DOHH2 (cell line): ENCODE results near the gene MYZAP.

Experiments
- H3F3A ChIP-seq: fragments of 200-600 bp; sonication (generic), shearing (Covaris generic); 2 replicates; pipeline ENCODE4 v1.6.0; 2016; ENCODE audit warnings: antibody characterized with exemption, mild to moderate bottlenecking; ENCODE audit not compliant: control insufficient read depth, insufficient read depth
- H3K27ac ChIP-seq: fragments of 200-600 bp; sonication (generic); 2 replicates; pipeline ENCODE4 v1.5.1; 2014; ENCODE audit warnings: low read depth, mild to moderate bottlenecking, low read length, moderate library complexity
- H3K27me3 ChIP-seq: fragments of 200-600 bp; sonication (generic); 2 replicates; pipeline ENCODE4 v1.6.1; 2014; ENCODE audit warnings: mild to moderate bottlenecking, low read length, mixed read lengths; ENCODE audit not compliant: control insufficient read depth
- H3K36me3 ChIP-seq: fragments of 200-600 bp; sonication (generic); 2 replicates; pipeline ENCODE4 v1.6.1; 2014; ENCODE audit warnings: mild to moderate bottlenecking, low read length, moderate library complexity, mixed read lengths; ENCODE audit not compliant: control insufficient read depth
- H3K4me1 ChIP-seq: fragments of 200-600 bp; sonication (generic); 2 replicates; pipeline ENCODE4 v1.6.1; 2014; ENCODE audit warnings: mild to moderate bottlenecking, low read length, mixed read lengths; ENCODE audit not compliant: control insufficient read depth
- H3K4me2 ChIP-seq: fragments of 200-600 bp; sonication (generic); 2 replicates; pipeline ENCODE4 v1.6.0; 2014; ENCODE audit warnings: mild to moderate bottlenecking, low read length, moderate library complexity
- H3K4me3 ChIP-seq: fragments of 200-600 bp; sonication (generic); 2 replicates; pipeline ENCODE4 v1.5.1; 2014; ENCODE audit warnings: mild to moderate bottlenecking, low read length, mixed read lengths
- H3K79me2 ChIP-seq: fragments of 200-600 bp; sonication (generic); 2 replicates; pipeline ENCODE4 v1.6.1; 2014; ENCODE audit warnings: mild to moderate bottlenecking, low read length, mixed read lengths; ENCODE audit not compliant: control insufficient read depth
- H3K9me2 ChIP-seq: fragments of 200-600 bp; sonication (generic); replicated peaks from 2 replicates; pipeline ENCODE4 v1.6.1; 2014; ENCODE audit warnings: mild to moderate bottlenecking, low read length, mixed read lengths; ENCODE audit not compliant: control insufficient read depth
- H3K9me3 ChIP-seq: fragments of 200-600 bp; sonication (generic); 2 replicates; pipeline ENCODE4 v1.6.1; 2014; ENCODE audit warnings: antibody characterized with exemption, low read length, mixed read lengths; ENCODE audit not compliant: control insufficient read depth, insufficient read depth
- H4K20me1 ChIP-seq: fragments of 200-600 bp; sonication (generic); 2 replicates; pipeline ENCODE4 v1.6.0; 2014; ENCODE audit warnings: low read depth, mild to moderate bottlenecking, antibody characterized with exemption, low read length, moderate library complexity; ENCODE audit not compliant: control insufficient read depth, insufficient read depth
- EZH2phosphoT487 ChIP-seq: fragments of 200-600 bp; sonication (generic); IDR thresholded peaks from 2 replicates; pipeline ENCODE4 v1.6.1; 2017; ENCODE audit warnings: borderline replicate concordance, mild to moderate bottlenecking, antibody characterized with exemption, low read length, moderate library complexity, mixed read lengths
- TF ChIP-seq, protein P1 (sequence below): fragments of 200-600 bp; sonication (generic); IDR thresholded peaks from one replicate; pipeline ENCODE4 v1.5.1; 2014; ENCODE audit warnings: antibody characterized with exemption, mild to moderate bottlenecking, low read depth, low read length; ENCODE audit not compliant: poor library complexity, severe bottlenecking

Gene MYZAP

DNA sequence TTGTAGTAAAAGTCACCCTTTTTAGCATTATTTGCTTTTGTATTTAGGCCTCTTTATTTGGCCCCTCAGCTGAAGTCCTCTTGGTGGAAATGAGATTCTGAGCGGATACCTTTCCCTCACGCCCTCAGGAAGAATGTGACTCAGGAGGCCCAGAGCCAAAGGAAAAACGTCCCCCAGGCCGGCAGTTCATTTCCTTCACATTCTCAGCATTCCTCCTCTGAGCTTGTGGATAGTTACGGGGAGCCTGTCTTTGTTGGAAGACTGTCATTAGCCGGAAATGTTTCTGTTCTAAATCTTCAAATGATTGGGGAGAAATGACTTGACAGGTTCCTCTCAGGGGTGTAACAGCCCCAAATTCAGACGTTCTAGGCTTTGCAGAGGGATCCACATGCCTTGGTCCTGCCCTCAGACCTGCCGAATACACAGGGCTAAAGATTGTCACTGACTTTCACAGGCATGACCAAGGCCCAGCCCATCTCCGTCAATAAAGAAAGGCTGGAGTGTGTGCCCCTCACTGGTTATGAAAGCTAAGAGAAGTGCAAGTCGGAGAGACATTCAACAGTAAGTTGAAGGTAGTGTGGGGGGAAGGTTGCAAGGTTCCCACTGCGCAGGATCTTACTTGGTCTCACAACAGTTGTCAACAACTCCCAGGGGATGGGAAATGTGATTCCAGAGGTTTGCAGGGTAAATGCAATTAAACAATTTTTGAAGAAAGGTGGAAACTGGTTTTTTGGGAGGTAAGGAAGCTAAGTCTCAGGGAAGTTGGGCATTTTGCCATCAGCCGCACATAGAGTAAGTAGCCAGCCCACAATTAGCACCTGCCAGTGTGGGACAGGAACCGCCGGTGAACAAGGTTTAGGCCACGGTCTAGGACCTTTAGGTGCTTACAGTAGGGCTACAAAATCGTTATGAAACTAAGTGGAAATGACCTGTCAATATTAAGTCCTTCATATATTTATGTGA is 39.7 kb upstream of the MYZAP start:
- no peak overlapping the region for H3K4me3 ChIP-seq
- H3K4me2 ChIP-seq, result no peak overlapping the region
- H3K9me3 ChIP-seq, result no peaks in the 10 kb centered on the region
- no peaks in the 10 kb centered on the region for H3K9me2 ChIP-seq
- TF ChIP-seq, protein P1, sequence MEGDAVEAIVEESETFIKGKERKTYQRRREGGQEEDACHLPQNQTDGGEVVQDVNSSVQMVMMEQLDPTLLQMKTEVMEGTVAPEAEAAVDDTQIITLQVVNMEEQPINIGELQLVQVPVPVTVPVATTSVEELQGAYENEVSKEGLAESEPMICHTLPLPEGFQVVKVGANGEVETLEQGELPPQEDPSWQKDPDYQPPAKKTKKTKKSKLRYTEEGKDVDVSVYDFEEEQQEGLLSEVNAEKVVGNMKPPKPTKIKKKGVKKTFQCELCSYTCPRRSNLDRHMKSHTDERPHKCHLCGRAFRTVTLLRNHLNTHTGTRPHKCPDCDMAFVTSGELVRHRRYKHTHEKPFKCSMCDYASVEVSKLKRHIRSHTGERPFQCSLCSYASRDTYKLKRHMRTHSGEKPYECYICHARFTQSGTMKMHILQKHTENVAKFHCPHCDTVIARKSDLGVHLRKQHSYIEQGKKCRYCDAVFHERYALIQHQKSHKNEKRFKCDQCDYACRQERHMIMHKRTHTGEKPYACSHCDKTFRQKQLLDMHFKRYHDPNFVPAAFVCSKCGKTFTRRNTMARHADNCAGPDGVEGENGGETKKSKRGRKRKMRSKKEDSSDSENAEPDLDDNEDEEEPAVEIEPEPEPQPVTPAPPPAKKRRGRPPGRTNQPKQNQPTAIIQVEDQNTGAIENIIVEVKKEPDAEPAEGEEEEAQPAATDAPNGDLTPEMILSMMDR, result no peak
- TF ChIP-seq EZH2phosphoT487, result no peak
- H3K27ac ChIP-seq, result no peak overlapping the region
- H4K20me1 ChIP-seq, result no peaks in the 10 kb centered on the region
- H3F3A ChIP-seq, result no peaks in the 10 kb centered on the region
- H3K36me3 ChIP-seq, result no peaks in the 10 kb centered on the region
- H3K4me1 ChIP-seq, result no peaks in the 10 kb centered on the region
- 0 out of 2 replicates have a peak, but pooled peaks cover 3% of the 10 kb centered on the region for H3K27me3 ChIP-seq
- no peaks in the 10 kb centered on the region for H3K79me2 ChIP-seq

DNA sequence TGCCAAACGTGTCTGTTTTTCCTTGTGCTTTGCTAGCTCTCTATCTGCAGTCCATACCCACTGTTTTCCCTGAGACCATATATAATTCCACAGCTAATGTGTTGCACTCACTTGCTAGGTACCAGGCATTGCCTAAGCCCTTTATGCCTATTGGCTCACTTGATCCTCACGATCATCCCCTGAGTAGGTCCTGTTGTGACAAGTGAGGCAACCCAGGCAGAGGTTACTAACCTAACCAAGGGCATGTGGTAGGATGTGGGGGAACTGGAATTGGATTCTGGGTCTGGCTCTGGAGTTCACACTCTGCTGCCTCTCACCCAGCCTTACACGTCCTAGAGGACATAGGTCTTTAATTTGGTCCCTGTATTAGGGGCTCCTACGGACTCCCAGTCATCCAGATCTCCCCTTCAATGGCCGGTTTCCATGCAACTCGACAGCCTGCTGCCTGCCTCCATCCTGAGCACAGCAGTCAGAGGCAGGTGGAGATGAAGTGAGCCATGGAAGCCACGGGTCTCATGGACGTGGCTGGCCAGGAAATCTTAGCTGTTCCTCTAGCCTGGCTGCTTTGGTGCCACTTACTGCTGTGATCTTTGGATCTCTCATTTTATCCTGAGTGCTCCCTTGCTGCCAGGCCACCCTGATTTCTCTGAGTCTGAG is 38.9 kb upstream of the MYZAP start:
- Histone ChIP-seq H3K4me1 (no peaks in the 10 kb centered on the region), H3K27ac (no peak overlapping the region), H4K20me1 (no peaks in the 10 kb centered on the region), H3K4me2 (no peak overlapping the region), H3K36me3 (no peaks in the 10 kb centered on the region), H3K79me2 (no peaks in the 10 kb centered on the region), H3K9me3 (no peaks in the 10 kb centered on the region), H3F3A (no peaks in the 10 kb centered on the region), H3K9me2 (no peaks in the 10 kb centered on the region), H3K27me3 (0 out of 2 replicates have a peak, but pooled peaks cover 3% of the 10 kb centered on the region), H3K4me3 (no peak overlapping the region)
- TF ChIP-seq, protein P1, result no peak
- TF ChIP-seq EZH2phosphoT487, result no peak

DNA sequence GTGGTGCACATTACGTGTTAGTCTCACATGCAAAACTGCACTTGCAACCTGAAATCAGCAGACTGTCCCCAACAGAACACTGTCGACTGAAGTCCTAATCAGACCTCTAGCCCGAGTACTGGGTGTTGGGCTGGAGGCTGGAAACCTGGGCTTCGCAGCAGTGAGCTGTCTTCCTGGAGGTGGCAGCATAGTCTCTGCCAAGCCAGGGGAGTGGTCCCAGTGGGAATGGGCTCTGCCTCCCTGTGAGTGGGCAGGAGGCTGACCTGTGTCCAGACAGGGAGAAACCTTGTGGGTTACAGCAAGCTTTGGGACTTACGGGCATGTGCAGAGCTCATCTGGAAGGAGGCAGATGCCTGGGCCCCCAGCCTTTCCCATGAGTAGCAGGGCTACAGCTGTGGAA is 38.2 kb upstream of the MYZAP start:
- Histone ChIP-seq H3K4me1 (no peaks in the 10 kb centered on the region), H3K9me3 (no peaks in the 10 kb centered on the region), H3K9me2 (no peaks in the 10 kb centered on the region), H3K79me2 (no peaks in the 10 kb centered on the region), H3K36me3 (no peaks in the 10 kb centered on the region), H3F3A (no peaks in the 10 kb centered on the region), H4K20me1 (no peaks in the 10 kb centered on the region), H3K4me2 (no peak overlapping the region), H3K4me3 (no peak overlapping the region), H3K27me3 (0 out of 2 replicates have a peak, but pooled peaks cover 3% of the 10 kb centered on the region), H3K27ac (no peak overlapping the region)
- TF ChIP-seq, protein P1, result no peak
- no peak for TF ChIP-seq EZH2phosphoT487
